DND-41 (cell line): Measurements from ENCODE around the gene P4HA1.

Experiments
- EZH2 ChIP-seq: IDR thresholded peaks from 3 replicates; pipeline ENCODE4 v1.6.1; 2012; ENCODE audit warnings: borderline replicate concordance, low read depth, mild to moderate bottlenecking, moderate library complexity, low read length, inconsistent platforms; ENCODE audit not compliant: severe bottlenecking
- TF ChIP-seq, protein P1 (sequence below): IDR thresholded peaks from 2 replicates; pipeline ENCODE4 v1.5.1; 2012; ENCODE audit warnings: borderline replicate concordance, low read length, moderate library complexity, mild to moderate bottlenecking; ENCODE audit not compliant: poor library complexity, severe bottlenecking; ENCODE audit errors: extremely low read depth

DNA sequence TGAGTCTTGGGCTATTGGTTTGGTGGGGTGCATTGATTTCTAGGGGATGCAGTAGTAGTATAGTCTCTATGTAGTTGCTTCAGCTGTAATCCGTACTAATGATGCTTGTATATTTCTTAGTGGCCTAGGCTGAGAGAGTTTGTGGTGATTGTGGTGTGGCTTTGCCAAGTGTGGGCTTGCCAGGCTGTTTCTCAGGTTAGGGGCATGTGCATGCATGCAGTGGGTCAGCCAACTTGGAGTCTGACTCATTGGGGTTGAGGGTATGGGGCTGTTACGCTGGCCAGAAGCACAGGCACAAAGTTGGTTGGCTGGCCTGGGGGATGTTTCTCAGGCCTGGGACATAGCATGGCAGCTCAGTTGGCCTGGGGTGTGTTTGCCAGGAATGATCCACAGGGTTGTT is 116.3 kb downstream of the P4HA1 start:
- no peak for TF ChIP-seq EZH2
- TF ChIP-seq, protein P1, sequence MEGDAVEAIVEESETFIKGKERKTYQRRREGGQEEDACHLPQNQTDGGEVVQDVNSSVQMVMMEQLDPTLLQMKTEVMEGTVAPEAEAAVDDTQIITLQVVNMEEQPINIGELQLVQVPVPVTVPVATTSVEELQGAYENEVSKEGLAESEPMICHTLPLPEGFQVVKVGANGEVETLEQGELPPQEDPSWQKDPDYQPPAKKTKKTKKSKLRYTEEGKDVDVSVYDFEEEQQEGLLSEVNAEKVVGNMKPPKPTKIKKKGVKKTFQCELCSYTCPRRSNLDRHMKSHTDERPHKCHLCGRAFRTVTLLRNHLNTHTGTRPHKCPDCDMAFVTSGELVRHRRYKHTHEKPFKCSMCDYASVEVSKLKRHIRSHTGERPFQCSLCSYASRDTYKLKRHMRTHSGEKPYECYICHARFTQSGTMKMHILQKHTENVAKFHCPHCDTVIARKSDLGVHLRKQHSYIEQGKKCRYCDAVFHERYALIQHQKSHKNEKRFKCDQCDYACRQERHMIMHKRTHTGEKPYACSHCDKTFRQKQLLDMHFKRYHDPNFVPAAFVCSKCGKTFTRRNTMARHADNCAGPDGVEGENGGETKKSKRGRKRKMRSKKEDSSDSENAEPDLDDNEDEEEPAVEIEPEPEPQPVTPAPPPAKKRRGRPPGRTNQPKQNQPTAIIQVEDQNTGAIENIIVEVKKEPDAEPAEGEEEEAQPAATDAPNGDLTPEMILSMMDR: no peak
